Small intestine (tissue), 7 donors: ENCODE measurements around the gene WLS. TPM values are rescaled to one million over a fixed set of nuclear protein-coding genes. Genes with fewer than 3 reads are reported as not detected.

ENCODE experiments used
- DNase-seq, 2 donors: peaks; one replicate each; pipeline versions ENCODE4 v3.0.0 to v3.0.0-alpha.2; 2013
- FAIRE-seq: peaks from 2 replicates; lab custom pipeline; 2012; peaks lifted over from hg19 to GRCh38; lab: Jason Lieb, UNC
- H3K27ac ChIP-seq, 3 donors: one replicate each; pipeline ENCODE4 v1.5.1; 2013; ENCODE audit warnings: low read length in 2 of 3, mild to moderate bottlenecking in 2 of 3, control low read depth in 1 of 3, inconsistent platforms in 1 of 3, low read depth in 1 of 3, moderate library complexity in 1 of 3
- H3K27me3 ChIP-seq, 3 donors: one replicate each; pipeline ENCODE4 v1.6.1; 2013; ENCODE audit warnings: low read length in 3 of 3, inconsistent platforms in 1 of 3; ENCODE audit not compliant: control insufficient read depth in 3 of 3, insufficient read depth in 3 of 3
- H3K36me3 ChIP-seq, 3 donors: one replicate each; pipeline ENCODE4 v1.6.1; 2013; ENCODE audit warnings: low read length in 3 of 3, inconsistent platforms in 1 of 3, low read depth in 1 of 3, mild to moderate bottlenecking in 1 of 3, moderate library complexity in 1 of 3; ENCODE audit not compliant: control insufficient read depth in 3 of 3, insufficient read depth in 2 of 3
- H3K4me1 ChIP-seq, 3 donors: one replicate each; pipeline ENCODE4 v1.6.1; 2013; ENCODE audit warnings: low read length in 2 of 3, inconsistent platforms in 1 of 3, low read depth in 1 of 3, mild to moderate bottlenecking in 1 of 3, moderate library complexity in 1 of 3; ENCODE audit not compliant: control insufficient read depth in 3 of 3, insufficient read depth in 2 of 3
- H3K4me3 ChIP-seq, 3 donors: one replicate each; pipeline ENCODE4 v1.5.1; 2013; ENCODE audit warnings: low read length in 3 of 3, control low read depth in 1 of 3, inconsistent platforms in 1 of 3, low read depth in 1 of 3, mild to moderate bottlenecking in 1 of 3, moderate library complexity in 1 of 3
- H3K9me3 ChIP-seq, 2 donors: one replicate each; pipeline ENCODE4 v1.6.1; 2013; ENCODE audit warnings: low read depth in 1 of 2, low read length in 1 of 2; ENCODE audit not compliant: control insufficient read depth in 2 of 2, insufficient read depth in 1 of 2
- WGBS, 3 donors: extraction: QIAGEN DNeasy Blood & Tissue Kit; methylation state at CpG; one replicate each; pipeline ENCODE4 v1.1.7; 2013; 5-methylcytosine and 5-hydroxymethylcytosine counted together
- polyA plus RNA-seq, 4 donors: library from polyadenylated mRNA; stranded (reverse) in 3 of 4; unstranded in 1 of 4; fragments of 200-250 nt in 3 of 4; fragments of 120-200 nt in 1 of 4; gene quantifications; one replicate each; pipeline versions ENCODE4 v1.2.1 to v1.2.3, GENCODE V29; 2013
- donor health status: healthy with polysubstance abuse.
- donor health status: control.
- donor health status: control.
- donor health status: Bipolar disorder and iron deficiency.
- donor health status: healthy.

WLS gene
- polyA plus RNA-seq, 4 donors, result 2.2 to 58.0 (median 22.5) TPM

DNA sequence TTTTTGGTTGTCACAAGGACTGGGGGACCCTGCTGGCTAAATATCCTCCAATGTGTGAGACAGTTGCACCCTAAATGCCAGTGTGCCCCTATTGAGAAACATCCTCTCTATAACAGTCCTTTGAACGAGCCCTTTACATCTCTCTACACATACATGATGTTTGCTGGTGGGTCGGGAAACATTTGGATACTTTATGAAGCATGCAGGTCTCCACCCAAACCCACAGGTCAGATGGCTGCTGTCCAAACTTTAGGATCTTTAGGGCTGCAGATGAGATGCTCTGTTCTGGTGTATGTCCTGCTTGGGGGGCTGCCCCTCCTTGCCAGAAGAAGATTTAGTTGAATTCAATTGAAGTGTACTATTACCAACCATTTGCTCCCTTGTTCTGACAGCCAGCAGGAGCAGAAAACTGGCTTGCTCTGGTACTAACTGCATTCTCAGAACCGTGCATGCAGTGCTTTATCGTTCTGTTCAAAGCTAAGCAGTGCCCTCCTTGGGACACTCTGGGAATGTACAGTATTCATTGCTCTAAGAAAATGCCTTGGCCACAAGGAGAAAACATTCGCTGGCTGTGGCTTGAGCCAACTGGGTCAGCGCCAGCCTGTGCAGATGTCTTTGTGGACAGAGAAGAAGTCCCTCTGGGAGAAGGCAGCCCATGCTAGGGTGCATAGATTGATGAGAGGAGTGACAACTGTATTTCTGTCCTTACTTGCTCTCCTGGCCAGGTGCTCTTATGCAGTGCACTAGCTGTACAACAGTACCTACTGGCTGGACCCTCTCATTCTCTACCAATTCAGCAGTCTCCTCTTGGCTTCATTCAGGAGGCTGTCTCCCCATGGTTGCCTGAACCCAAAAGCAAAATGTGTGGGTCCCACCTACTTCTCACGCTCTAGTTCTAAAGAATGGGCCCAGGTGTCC is 120.5 kb downstream of the WLS start:
- Histone ChIP-seq H3K4me1 (peaks cover 0 to 3% (median 2%) of the 10 kb centered on the region in 3 donors), H3K27me3 (no peaks in the 10 kb centered on the region), H3K4me3 (no peak overlapping the region), H3K27ac (no peak overlapping the region), H3K36me3 (no peaks in the 10 kb centered on the region), H3K9me3 (no peaks in the 10 kb centered on the region)
- no peak for FAIRE-seq
- peak; percentile 74 to 79 for DNase-seq
- WGBS, 3 donors, result 20 to 34% (median 31%) methylated on average over 7 of the region's 7 CpGs

DNA sequence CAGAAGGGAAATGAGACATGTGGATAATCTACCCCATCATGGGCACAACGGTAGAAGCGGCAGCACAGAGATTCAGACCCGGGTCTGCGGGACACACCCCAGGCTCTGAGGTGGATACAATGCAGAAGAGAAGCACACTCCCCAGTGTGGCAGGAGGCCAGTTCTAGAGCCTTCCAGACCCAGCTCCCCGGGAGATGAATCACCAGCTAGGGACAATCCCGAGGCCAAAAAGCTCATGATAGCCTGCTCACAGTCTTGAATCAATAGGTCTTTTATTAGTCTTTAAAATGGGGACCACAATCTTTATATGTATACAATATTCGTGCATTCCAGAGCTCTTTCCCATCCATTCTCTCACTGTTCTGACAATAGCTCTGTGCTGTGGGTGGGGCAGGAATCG is 124.6 kb downstream of the WLS start:
- FAIRE-seq (no peak), DNase-seq (no peak)
- H3K4me3 ChIP-seq, result no peak overlapping the region
- H3K36me3 ChIP-seq, result no peaks in the 10 kb centered on the region
- peaks cover 0 to 12% (median 2%) of the 10 kb centered on the region in 3 donors for H3K4me1 ChIP-seq
- H3K27me3 ChIP-seq, result no peaks in the 10 kb centered on the region
- H3K9me3 ChIP-seq, result no peaks in the 10 kb centered on the region
- 60 to 72% (median 61%) methylated on average over 8 of the region's 8 CpGs for WGBS, 3 donors
- H3K27ac ChIP-seq, result no peak overlapping the region

DNA sequence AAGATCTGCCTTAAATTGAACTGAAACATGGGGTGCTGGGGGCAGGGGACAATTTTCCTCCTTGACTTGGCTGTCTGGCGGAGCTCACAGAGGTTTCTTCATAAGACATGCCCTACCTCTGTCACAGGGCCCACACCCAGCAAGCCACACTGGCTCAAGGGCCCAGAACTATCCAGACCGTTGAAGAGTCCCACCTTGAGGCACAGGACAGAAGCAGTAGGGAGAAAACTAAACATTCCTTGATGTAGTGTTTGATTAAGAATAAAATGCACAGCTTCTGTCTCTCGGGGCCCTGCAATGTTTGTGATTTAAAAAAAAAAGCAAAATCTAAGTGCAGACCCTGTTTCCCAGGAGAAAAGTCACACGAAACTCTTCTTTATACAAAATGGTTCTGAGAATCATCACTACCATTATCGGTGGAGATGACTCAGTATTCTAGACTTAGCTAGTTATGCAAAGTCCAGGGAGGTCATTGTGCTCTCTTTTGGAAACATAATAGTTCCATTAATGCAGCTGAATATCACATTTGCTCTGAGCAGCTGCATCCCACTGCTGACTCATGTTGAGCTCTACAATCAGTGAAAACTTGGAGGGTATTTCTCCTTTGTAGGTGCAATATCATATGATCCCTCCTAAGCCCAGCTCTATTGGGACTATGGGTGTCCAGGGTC is 128.3 kb downstream of the WLS start:
- FAIRE-seq, result no peak
- no peaks in the 10 kb centered on the region for H3K27me3 ChIP-seq
- H3K4me3 ChIP-seq, result no peak overlapping the region
- WGBS, 3 donors, result 70 to 77% (median 73%) methylated on average over 5 of the region's 5 CpGs
- H3K9me3 ChIP-seq, result no peaks in the 10 kb centered on the region
- H3K36me3 ChIP-seq, result no peaks in the 10 kb centered on the region
- DNase-seq, result no peak
- peaks cover 1 to 32% (median 4%) of the 10 kb centered on the region in 3 donors for H3K4me1 ChIP-seq
- H3K27ac ChIP-seq, result no peak overlapping the region

DNA sequence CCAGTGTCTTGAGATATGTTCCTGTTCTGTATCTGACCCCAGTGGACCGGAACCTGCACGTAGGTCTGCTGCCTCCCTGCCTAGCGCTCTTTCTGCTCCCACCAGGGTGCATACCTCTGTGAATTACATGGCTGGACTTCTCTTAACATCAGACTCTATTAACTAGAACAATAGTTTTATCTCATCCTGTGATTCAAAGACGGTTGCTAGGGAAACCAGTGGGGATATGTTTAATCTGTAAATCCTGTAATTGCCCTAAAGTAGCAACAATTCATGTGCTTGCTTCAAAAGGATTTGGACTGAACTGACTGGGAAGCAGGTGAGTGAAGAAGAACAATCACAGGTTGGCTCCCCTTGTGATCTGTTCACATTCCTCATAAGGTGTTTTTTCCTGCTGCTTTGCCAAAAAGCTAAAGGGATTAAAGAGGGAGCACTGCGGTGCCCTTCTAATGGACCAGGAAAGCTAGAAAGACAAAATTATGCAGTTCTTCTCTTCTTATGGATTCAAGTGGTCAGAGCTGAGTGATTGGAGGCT is 129.2 kb downstream of the WLS start:
- FAIRE-seq (no peak), DNase-seq (peak in 1 of 2 donors; percentile 30)
- Histone ChIP-seq H3K27ac (no peak overlapping the region), H3K27me3 (no peaks in the 10 kb centered on the region), H3K9me3 (no peaks in the 10 kb centered on the region), H3K4me3 (no peak overlapping the region), H3K36me3 (no peaks in the 10 kb centered on the region), H3K4me1 (peaks cover 1 to 32% (median 4%) of the 10 kb centered on the region in 3 donors)
- WGBS, 3 donors, result 57 to 79% (median 72%) methylated on average over 5 of the region's 5 CpGs

DNA sequence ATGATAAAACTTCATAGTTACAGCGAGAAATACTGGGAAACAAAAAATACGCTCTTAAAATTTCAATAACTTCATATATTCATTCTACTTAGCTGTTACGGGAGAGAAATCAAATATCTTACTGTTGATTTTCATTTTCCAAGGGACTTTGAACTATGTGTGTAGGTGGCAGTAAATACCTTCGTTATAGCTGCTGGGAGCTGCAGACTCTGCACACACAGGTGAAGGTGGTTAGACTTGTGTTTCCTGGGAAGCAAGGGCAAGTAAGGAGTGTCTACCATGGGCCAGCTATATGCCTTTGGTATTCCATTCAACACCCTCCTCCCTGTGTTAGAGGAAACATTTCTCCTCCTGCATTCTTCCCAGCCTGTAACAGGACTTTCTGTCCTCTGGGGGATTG is 130.5 kb downstream of the WLS start:
- FAIRE-seq, result peak; percentile 41

DNA sequence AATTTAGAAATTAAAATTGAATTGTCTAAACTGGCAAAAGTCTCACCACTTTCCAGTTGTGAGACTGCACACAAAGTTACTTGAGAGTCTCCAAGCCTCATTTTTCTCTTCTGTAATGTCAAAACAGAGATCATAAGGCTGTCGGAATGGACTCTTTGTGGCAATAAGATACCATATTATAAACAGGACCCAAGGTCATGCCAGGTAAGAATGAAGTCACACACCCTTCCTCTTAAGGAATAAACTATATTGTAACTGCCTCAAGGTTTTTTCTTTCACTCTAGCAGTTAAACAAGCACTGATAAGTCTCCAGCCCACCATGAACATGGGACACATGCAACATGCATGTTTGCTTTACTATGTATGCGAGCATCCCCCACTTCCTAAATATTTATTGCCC is 131.8 kb downstream of the WLS start:
- DNase-seq (peak; percentile 61 to 63), FAIRE-seq (no peak)
- H3K27ac ChIP-seq, result no peak overlapping the region

More for the DNA sequence above, 130.5 kb downstream of the WLS start:
- H3K4me3 ChIP-seq, result no peak overlapping the region
- H3K4me1 ChIP-seq, result peaks cover 1 to 32% (median 4%) of the 10 kb centered on the region in 3 donors
- H3K9me3 ChIP-seq, result no peaks in the 10 kb centered on the region
- H3K27ac ChIP-seq, result peak overlapping the region in 2 of 3 donors; percentile 2 to 62
- peak; percentile 84 to 92 for DNase-seq
- WGBS, 3 donors, result 14 to 67% (median 28%) methylated on average over 4 of the region's 4 CpGs
- no peaks in the 10 kb centered on the region for H3K27me3 ChIP-seq
- no peaks in the 10 kb centered on the region for H3K36me3 ChIP-seq

GRCh38 chr1:68093737-68094136 is 138.6 kb downstream of the WLS start:
- no peak for FAIRE-seq
- no peak overlapping the region for H3K27ac ChIP-seq

More for the DNA sequence above, 131.8 kb downstream of the WLS start:
- 13 to 62% (median 46%) methylated on average over 2 of the region's 2 CpGs for WGBS, 3 donors
- peaks cover 1 to 32% (median 4%) of the 10 kb centered on the region in 3 donors for H3K4me1 ChIP-seq
- H3K9me3 ChIP-seq, result no peaks in the 10 kb centered on the region
- H3K4me3 ChIP-seq, result no peak overlapping the region
- no peaks in the 10 kb centered on the region for H3K36me3 ChIP-seq
- no peaks in the 10 kb centered on the region for H3K27me3 ChIP-seq

GRCh38 chr1:68087184-68087583 is 145.1 kb downstream of the WLS start:
- DNase-seq, result no peak
- no peaks in the 10 kb centered on the region for H3K27me3 ChIP-seq
- H3K9me3 ChIP-seq, result no peaks in the 10 kb centered on the region
- 77 to 87% (median 83%) methylated on average over 4 of the region's 4 CpGs for WGBS, 3 donors
- H3K4me3 ChIP-seq, result no peak overlapping the region
- no peak overlapping the region for H3K27ac ChIP-seq
- FAIRE-seq, result no peak
- no peaks in the 10 kb centered on the region for H3K36me3 ChIP-seq
- no peaks in the 10 kb centered on the region for H3K4me1 ChIP-seq

More at GRCh38 chr1:68093737-68094136, 138.6 kb downstream of the WLS start:
- H3K36me3 ChIP-seq, result no peaks in the 10 kb centered on the region
- no peak overlapping the region for H3K4me3 ChIP-seq
- H3K27me3 ChIP-seq, result no peaks in the 10 kb centered on the region
- H3K4me1 ChIP-seq, result no peaks in the 10 kb centered on the region
- peak in 1 of 2 donors; percentile 48 for DNase-seq
- peaks cover 0 to 5% of the 10 kb centered on the region in 2 donors for H3K9me3 ChIP-seq
